Right renal cortex interstitium (tissue), 3 donors: ENCODE data around the gene HEBP2. TPM values are rescaled to one million over a fixed set of nuclear protein-coding genes. Genes with fewer than 3 reads are reported as not detected.
"Not testable (repeated sequence)": the region's sequence is repeated elsewhere in the genome, so short reads cannot be mapped to it uniquely, and the experiment has no call there.

ENCODE experiments used
- DNase-seq, 3 donors: peaks; one replicate each; pipeline ENCODE4 v3.0.0-alpha.2; 2013; ENCODE audit warnings: low read depth in 3 of 3, low spot score in 2 of 3
- polyA plus RNA-seq, 3 donors: library from polyadenylated mRNA; unstranded; fragments of 120-200 nt; gene quantifications; one replicate each; pipeline ENCODE4 v1.2.1, GENCODE V29; 2013; ENCODE audit not compliant: insufficient read length in 3 of 3

The HEBP2 gene
- polyA plus RNA-seq, 3 donors, result 58.7 to 62.3 (median 60.2) TPM

DNA sequence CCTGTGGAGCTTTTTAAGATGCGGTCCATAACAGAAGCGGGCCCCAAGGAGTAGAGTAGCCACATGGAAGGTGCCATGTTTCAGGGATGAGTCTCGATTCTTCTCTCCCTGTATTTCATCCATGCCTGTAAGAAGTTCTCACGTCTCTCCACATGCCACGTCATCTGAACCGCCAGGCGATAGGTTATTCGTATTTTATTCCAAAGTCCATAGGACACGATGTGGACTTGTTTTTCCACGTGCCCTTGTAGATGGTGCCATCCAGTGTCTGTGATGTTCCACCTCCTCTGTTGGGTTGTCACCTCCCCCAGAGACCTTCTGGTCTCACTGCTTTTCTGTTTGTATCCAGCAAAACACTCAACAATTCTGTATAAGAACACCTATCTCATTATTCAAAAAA lies 17.6 kb downstream of the HEBP2 start:
- no peak for DNase-seq

DNA sequence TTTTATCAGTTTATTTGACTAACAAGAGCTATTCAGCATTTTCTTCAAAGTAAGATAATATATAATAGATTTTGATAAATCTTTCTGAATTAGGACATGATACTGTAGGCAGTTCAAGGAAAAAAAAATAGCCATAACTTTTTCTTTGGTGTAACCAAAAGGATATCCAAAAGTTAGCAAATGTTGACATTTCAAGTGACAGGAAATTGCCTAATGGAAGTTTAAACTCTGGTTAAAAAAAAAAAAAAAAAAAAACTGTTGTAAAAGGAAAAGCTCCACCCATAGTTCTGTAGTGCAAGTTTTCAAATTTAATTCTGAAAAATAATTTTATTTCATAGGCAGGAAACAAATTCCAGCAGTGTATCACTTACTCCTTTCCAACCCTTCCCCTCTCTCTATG lies 18.8 kb downstream of the HEBP2 start:
- DNase-seq, result no peak

DNA sequence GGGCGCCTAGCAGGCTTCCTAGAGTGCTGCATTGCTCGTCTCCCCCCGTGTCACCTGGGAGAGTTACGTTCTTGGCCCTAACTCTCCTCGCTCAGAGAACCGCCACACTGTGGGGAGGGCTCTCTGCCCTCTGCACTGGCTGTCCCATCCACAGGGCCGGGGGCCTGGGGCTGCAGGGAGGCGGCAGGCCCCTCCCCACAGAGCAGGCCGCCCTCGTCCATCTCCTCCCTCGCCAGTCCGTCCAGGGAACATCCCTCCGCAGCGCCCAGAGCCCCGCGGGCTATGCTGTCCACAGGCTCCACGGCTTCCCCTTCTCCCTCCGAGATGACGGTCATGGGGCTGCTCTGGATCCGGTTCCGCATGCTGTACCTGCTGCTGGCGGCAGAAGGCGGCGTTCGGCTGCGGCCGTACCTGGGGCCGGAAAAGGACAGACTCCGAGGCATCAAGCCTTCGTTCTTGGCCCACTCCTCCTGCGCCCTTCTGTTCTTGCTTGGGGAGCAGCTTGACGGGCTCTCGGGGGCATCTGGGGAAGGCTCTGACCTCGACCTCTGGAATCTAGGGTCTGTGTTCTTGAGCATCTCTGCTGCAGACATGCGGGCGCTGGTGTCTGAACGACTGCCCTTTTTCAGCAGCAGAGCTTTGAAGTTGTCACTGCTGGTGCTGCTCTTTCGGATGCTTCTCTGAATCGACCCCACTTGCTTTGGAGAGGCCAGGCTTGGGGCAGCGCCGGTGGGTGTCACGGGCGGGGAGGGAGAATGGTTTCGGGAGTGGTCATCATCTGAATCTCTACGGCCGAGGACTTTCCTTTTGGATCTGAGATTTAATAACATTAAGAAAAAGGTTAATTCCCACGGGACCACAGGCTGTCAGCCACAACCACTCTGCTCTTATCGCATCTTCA lies 20.2 kb downstream of the HEBP2 start:
- no peak for DNase-seq

- DNase-seq, result not testable (repeated sequence)
Observed at GRCh38 chr6:138425256-138425655, 21.2 kb downstream of the HEBP2 start.

DNA sequence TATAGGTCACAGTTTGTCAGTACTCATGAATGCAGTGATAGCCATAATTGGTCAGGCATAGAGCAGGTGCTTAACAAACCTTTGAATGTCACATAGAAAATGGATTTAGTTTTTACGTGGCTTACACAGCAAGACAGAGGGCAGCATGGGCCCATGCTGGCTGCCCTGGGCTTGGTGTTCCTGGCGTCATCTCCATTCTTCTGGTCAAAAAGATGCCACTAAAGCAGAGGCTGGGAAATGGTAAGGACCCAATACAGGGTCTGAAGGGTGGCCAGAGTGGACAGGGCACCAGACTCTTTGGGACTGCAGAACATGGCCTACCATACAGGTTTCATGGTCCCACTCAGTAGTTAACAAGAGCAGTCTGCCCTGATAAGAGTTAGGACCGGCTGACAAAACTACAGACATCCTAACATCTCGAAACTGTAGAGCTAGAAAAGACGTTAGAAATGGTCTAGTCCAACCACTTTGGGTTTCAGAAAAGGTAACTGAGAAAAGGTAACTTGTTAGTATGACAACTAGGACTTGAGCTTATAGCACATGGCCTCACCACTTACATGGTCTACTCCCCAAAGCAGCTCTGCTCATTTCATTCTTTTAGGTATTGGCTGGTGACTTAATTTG lies 22.6 kb downstream of the HEBP2 start:
- DNase-seq, result no peak

- no peak for DNase-seq
Observed at GRCh38 chr6:138427701-138428100, 23.7 kb downstream of the HEBP2 start.

DNA sequence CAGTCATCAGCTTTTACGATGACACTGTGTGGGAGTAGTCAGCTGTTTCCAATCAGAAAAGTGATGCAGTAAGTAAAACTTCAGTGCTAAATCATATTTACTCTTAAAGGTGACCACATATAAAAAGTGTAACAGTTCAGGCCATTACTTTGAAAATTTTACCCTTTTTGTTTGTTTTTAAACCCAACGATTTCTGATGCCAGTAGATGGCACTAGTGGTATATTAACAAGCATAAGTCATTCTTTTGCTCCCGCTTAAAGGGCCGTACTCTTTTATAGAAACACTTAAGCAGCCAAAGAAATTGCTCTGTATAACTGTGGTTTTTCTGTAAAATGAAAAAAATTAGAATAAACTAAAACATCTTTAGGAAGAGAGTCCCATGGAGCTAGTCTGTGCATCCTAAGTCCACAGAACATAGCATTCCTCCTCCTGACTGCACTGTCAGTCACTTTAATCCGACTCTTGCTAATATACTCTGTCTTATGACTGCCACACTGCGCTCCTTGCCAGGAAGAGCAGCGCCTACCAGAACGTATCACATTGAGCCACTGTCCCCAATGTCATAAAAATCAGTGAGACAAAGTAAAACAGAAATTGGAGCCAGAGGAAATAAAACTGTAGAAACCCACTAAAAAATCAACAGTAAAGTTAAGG lies 25.0 kb downstream of the HEBP2 start:
- DNase-seq, result peak in 1 of 3 donors; percentile 40

DNA sequence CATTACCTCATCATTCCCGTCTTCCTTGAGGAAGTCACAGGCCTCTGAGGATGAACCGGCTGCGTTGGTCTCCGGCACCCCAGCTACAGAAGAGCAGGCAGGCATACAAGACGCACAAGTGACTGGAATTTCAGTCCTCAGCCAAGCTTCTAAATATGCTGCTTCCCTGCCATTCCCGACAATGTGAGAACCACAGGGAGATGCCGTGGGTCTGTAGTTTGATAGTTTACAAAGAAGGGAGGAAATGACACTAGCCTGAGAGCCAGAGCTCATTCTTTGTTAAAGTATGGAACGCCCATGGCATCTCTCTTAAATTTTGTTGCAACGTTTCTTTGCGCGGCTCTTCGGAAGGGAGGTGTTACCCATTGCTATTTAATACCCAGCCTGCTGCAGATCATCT lies 25.7 kb downstream of the HEBP2 start:
- no peak for DNase-seq

GRCh38 chr6:138430361-138431145 lies 26.5 kb downstream of the HEBP2 start:
- no peak for DNase-seq

DNA sequence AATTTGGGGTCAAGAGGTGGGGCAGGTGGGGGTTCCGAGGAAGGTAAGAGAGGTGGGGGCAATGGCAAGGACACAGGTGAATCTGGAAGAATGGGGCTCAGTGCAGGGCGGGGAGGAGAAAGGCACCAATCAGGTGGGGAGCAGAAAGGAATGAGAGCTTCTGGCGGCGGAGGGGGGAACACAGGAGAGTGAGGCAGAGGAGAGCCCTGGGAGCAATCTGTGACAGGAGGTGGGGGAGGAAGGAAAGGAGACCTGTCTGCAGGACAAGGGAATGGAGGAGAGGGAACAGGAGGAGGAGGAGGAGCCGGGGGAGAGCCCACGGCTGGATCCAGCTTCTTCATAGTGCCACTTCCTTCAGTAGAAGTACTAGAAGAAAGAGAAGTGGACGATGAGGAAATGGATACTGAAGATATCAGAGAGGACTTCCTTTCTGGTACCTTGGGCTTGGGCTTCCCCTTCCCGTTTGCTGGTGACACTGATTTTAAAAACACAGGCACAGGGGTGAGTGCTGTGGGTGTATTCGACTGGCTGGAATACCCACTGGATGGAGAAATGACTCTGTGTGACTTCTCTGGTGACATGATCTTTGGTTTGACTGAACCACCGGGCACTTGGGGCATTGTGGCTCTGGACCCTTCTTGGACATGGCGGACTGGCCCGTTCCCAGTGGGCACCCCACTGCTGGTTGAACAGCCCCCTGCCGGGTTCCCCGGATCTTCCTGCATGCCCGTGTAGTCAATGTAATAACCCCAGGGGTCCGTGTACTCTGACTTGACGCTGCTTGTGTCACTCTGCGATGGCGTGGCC lies 27.4 kb downstream of the HEBP2 start:
- DNase-seq, result no peak

- DNase-seq, result no peak
Observed at GRCh38 chr6:138432063-138432356, 28.0 kb downstream of the HEBP2 start.

DNA sequence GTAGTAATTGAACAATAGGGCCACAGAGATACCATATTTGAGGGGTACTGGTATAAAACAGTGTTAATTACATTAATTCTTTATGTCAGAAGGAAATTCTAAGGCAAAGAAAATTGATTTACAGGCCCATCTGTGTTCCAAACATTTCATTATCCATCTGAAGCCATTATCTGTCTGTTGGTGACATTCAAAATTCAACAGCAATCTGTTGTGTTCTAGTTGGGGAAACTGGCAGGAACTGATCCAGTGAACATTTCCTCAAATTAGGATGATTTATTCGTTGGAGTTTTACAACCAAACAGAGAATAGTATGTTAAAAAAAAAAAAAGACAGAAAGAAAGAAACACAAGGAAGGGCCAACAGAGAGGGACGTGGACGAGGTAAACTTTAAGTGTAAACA lies 30.1 kb downstream of the HEBP2 start:
- DNase-seq, result no peak

DNA sequence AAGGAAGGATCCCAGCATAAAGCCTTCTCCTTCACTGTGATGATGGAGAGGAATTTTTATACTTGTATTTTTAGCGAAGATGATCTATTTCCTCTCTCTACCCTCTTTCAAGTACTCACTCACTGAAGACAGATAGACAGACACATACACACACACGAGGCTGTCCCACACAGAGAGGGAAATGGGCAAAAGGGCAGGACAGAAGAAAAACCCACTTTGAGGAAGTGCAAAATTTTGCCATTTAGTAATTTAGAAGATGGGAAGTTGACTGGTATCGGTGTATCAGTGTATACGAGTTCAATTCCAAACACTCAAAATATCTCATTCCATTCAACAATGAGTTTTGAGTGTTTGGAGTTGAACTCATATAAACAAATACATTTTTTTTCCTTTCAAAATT lies 30.9 kb downstream of the HEBP2 start:
- DNase-seq, result no peak

- DNase-seq, result no peak
Observed at GRCh38 chr6:138439546-138439945, 35.5 kb downstream of the HEBP2 start.

DNA sequence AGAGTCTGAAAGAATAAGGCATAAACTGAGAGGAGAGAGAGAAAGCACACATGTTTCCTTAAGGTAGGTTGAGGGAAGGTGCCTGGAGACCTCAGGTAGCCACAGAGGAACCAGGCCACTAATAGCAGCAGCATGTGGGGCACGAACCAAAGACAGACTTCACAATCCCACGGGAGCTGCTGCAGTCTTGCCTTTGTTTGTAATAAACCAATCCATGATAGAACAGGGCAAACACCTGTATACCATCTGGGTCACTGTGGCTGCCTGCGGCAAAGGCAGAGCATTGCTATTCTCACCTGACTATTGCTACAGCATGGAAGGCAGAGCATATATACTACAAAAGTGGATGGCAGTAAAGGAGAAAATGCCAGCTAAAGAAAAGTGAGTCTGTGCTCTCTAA lies 36.3 kb downstream of the HEBP2 start:
- DNase-seq, result no peak

DNA sequence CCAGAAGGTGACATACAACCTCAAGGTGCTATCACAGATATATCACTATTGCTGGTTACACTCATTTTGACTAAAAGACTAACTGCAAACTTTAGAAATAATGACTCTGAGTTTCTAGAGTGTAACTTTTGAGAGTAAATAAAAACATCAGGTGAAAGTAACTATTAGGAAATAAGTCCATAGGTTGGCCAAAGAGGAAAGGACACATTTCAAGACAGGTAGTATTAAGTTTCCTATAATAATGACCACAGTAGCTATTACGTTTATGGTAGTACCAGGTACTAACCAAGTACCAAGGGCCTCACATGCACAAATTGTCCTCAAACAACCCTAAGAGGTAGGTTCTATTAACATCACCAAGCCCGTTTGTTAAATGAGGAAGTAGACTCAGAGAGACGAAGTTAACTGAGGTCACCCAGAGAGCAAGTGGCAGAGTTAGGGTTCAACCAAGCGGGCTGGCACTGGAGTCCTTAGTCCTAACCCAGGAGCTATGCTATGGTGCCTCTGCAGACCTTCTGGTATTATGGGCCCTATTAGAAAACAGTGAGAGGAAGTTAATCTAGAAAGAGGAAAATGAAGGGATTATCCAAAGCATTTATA lies 36.8 kb downstream of the HEBP2 start:
- DNase-seq, result no peak

GRCh38 chr6:138441965-138442364 lies 37.9 kb downstream of the HEBP2 start:
- no peak for DNase-seq

GRCh38 chr6:138442663-138443062 lies 38.6 kb downstream of the HEBP2 start:
- DNase-seq, result no peak

- no peak for DNase-seq
Observed at GRCh38 chr6:138443979-138444378, 40.0 kb downstream of the HEBP2 start.

DNA sequence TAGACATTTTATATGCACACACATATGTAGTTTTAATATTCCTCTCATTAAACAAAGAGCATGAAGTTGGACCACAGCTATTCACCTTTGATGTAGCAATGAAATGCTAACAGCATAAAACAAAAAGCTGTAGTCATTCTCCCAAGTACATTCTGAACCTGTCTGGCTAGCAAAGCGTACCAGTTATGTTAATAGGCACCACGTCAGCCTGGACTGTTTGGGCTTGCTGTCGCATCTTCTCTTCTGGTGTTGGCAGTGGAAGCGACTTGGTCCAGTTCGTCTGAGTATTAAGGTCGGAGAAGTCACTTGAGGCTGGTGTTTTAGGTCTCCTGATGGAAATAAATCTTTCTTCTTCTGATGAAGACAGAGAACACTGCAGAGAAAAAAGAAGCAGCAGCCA lies 42.8 kb downstream of the HEBP2 start:
- no peak for DNase-seq
